H9 (cell line): ENCODE measurements around the gene DPY30. TPM values are rescaled to one million over a fixed set of nuclear protein-coding genes. Genes with fewer than 3 reads are reported as not detected.
A peak's percentile ranks its signal among the peaks of the same experiment; 100 is the strongest.

Source experiments
- DNase-seq: peaks from one replicate; pipeline ENCODE4 v3.0.0-alpha.2; 2017
- H2AFZ ChIP-seq: one replicate; pipeline ENCODE4 v1.6.1; 2013; ENCODE audit warnings: mild to moderate bottlenecking, low read length, control low read depth, moderate library complexity
- H2AK5ac ChIP-seq: 2 replicates; pipeline ENCODE4 v1.6.1; 2013; ENCODE audit warnings: low read length, control low read depth, mixed read lengths; ENCODE audit not compliant: insufficient read length
- H2BK120ac ChIP-seq: one replicate; pipeline ENCODE4 v1.6.1; 2013; ENCODE audit warnings: low read depth, mild to moderate bottlenecking, low read length, control low read depth, inconsistent platforms; ENCODE audit not compliant: poor library complexity, severe bottlenecking
- H2BK12ac ChIP-seq: 2 replicates; pipeline ENCODE4 v1.6.1; 2013; ENCODE audit warnings: low read length, control low read depth, mixed read lengths, low read depth; ENCODE audit not compliant: insufficient read length
- H2BK15ac ChIP-seq: 2 replicates; pipeline ENCODE4 v1.6.1; 2013; ENCODE audit warnings: low read depth, low read length, control low read depth
- H2BK20ac ChIP-seq: one replicate; pipeline ENCODE4 v1.6.1; 2013; ENCODE audit warnings: low read depth, mild to moderate bottlenecking, low read length, control low read depth, inconsistent platforms; ENCODE audit not compliant: poor library complexity, severe bottlenecking
- H2BK5ac ChIP-seq: 2 replicates; pipeline ENCODE4 v1.6.1; 2013; ENCODE audit warnings: low read length, control low read depth, mixed read lengths; ENCODE audit not compliant: insufficient read length
- H3K14ac ChIP-seq: 2 replicates; pipeline ENCODE4 v1.6.1; 2013; ENCODE audit warnings: low read length, control low read depth; ENCODE audit not compliant: insufficient read depth
- H3K18ac ChIP-seq: 2 replicates; pipeline ENCODE4 v1.6.1; 2013; ENCODE audit warnings: low read depth, mild to moderate bottlenecking, mixed read lengths, low read length, control low read depth; ENCODE audit not compliant: insufficient read length
- H3K23ac ChIP-seq: 2 replicates; pipeline ENCODE4 v1.6.1; 2013; ENCODE audit warnings: low read length, control low read depth, mixed read lengths, low read depth; ENCODE audit not compliant: insufficient read length
- H3K23me2 ChIP-seq: 2 replicates; pipeline ENCODE4 v1.6.1; 2013; ENCODE audit warnings: low read depth, mild to moderate bottlenecking, mixed read lengths, low read length, control low read depth; ENCODE audit not compliant: insufficient read length, poor library complexity, severe bottlenecking
- H3K27ac ChIP-seq: 2 replicates; pipeline ENCODE4 v1.5.1; 2013; ENCODE audit warnings: low read length, control low read depth, mixed read lengths, low read depth; ENCODE audit not compliant: insufficient read length
- H3K27me3 ChIP-seq: 2 replicates; pipeline ENCODE4 v1.6.1; 2013; ENCODE audit warnings: low read length, control low read depth, inconsistent platforms; ENCODE audit not compliant: insufficient read depth
- H3K4ac ChIP-seq: 2 replicates; pipeline ENCODE4 v1.6.1; 2013; ENCODE audit warnings: low read depth, mild to moderate bottlenecking, control low read depth, inconsistent platforms, low read length, moderate library complexity
- H3K4me1 ChIP-seq: 2 replicates; pipeline ENCODE4 v1.6.1; 2013; ENCODE audit warnings: low read length, control low read depth, inconsistent platforms; ENCODE audit not compliant: insufficient read depth
- H3K4me2 ChIP-seq: 2 replicates; pipeline ENCODE4 v1.6.1; 2013; ENCODE audit warnings: low read length, control low read depth, mixed read lengths; ENCODE audit not compliant: insufficient read length, insufficient read depth
- H3K56ac ChIP-seq: 2 replicates; pipeline ENCODE4 v1.6.1; 2013; ENCODE audit warnings: low read depth, mild to moderate bottlenecking, mixed read lengths, low read length, control low read depth; ENCODE audit not compliant: insufficient read length
- H3K79me1 ChIP-seq: 2 replicates; pipeline ENCODE4 v1.6.1; 2013; ENCODE audit warnings: low read depth, mild to moderate bottlenecking, moderate library complexity, low read length, control low read depth, inconsistent platforms; ENCODE audit not compliant: insufficient read depth, poor library complexity, severe bottlenecking
- H3K79me2 ChIP-seq: 2 replicates; pipeline ENCODE4 v1.6.1; 2013; ENCODE audit warnings: low read length, control low read depth, inconsistent platforms; ENCODE audit not compliant: insufficient read depth
- H3K9ac ChIP-seq: 2 replicates; pipeline ENCODE4 v1.6.1; 2013; ENCODE audit warnings: low read length, control low read depth, mixed read lengths; ENCODE audit not compliant: insufficient read length; ENCODE audit errors: extremely low read depth
- H3K9me3 ChIP-seq: one replicate; pipeline ENCODE4 v1.6.1; 2013; ENCODE audit warnings: low read depth, low read length, inconsistent platforms; ENCODE audit not compliant: control insufficient read depth
- H3T11ph ChIP-seq: one replicate; pipeline ENCODE4 v1.6.1; 2013; ENCODE audit warnings: mild to moderate bottlenecking, low read length, control low read depth, inconsistent platforms
- H4K20me1 ChIP-seq: one replicate; pipeline ENCODE4 v1.6.1; 2013; ENCODE audit not compliant: control insufficient read depth, insufficient read length, insufficient read depth
- H4K5ac ChIP-seq: 2 replicates; pipeline ENCODE4 v1.6.1; 2013; ENCODE audit warnings: low read depth, mild to moderate bottlenecking, mixed read lengths, low read length, control low read depth; ENCODE audit not compliant: insufficient read length
- H4K8ac ChIP-seq: replicated peaks from 2 replicates; pipeline ENCODE4 v1.6.1; 2013; ENCODE audit warnings: low read length, control low read depth, mixed read lengths, low read depth; ENCODE audit not compliant: insufficient read length
- H4K91ac ChIP-seq: 2 replicates; pipeline ENCODE4 v1.6.1; 2013; ENCODE audit warnings: low read depth, mild to moderate bottlenecking, moderate library complexity, mixed read lengths, low read length, control low read depth; ENCODE audit not compliant: insufficient read length
- H3K27ac Mint-ChIP-seq, 3 experiments: 2 replicates in 2 of 3; 3 replicates in 1 of 3; pipeline ENCODE4 v1.8.0; 2020 to 2021; ENCODE audit warnings: mixed read lengths in 3 of 3, mild to moderate bottlenecking in 1 of 3, moderate library complexity in 1 of 3
- H3K27me3 Mint-ChIP-seq: 2 replicates; pipeline ENCODE4 v1.8.0; 2021; ENCODE audit warnings: low read depth, mild to moderate bottlenecking, moderate library complexity, mixed read lengths
- H3K36me3 Mint-ChIP-seq, 3 experiments: 2 replicates in 2 of 3; 3 replicates in 1 of 3; pipeline ENCODE4 v1.8.0; 2020 to 2021; ENCODE audit warnings: low read depth in 3 of 3, mixed read lengths in 3 of 3; ENCODE audit not compliant: insufficient read depth in 1 of 3
- H3K4me1 Mint-ChIP-seq, 2 experiments: 2 replicates each; pipeline ENCODE4 v1.8.0; 2020; ENCODE audit warnings: mixed read lengths in 2 of 2
- H3K4me3 Mint-ChIP-seq, 2 experiments: 2 replicates in 1 of 2; 3 replicates in 1 of 2; pipeline ENCODE4 v1.8.0; 2020 to 2021; ENCODE audit warnings: mild to moderate bottlenecking in 2 of 2, mixed read lengths in 2 of 2, moderate library complexity in 1 of 2
- H3K9me3 Mint-ChIP-seq, 2 experiments: 2 replicates in 1 of 2; 3 replicates in 1 of 2; pipeline ENCODE4 v1.8.0; 2020; ENCODE audit warnings: mild to moderate bottlenecking in 2 of 2, mixed read lengths in 2 of 2, moderate library complexity in 1 of 2
- CTCF ChIP-seq: fragments of 200-600 bp; sonication (generic); conservative IDR thresholded peaks from 3 replicates; pipeline ENCODE4 v1.8.0; 2021; ENCODE audit warnings: antibody characterized with exemption, mild to moderate bottlenecking
- WGBS: extraction: QIAGEN DNeasy Blood & Tissue Kit; methylation state at CpG from one replicate; pipeline ENCODE4 v1.1.7; 2013; ENCODE audit warnings: missing lambda C conversion rate, low lambda C conversion rate, mixed read lengths; ENCODE audit not compliant: insufficient read length; ENCODE audit errors: extremely low coverage; 5-methylcytosine and 5-hydroxymethylcytosine counted together
- total RNA-seq: library from RNA; stranded (reverse); gene quantifications from 2 replicates; pipeline ENCODE4 v1.2.1, GENCODE V29; 2021

The DPY30 gene
- total RNA-seq, 1 experiment from 2014 or later = 148 TPM

GRCh38 chr2:32064021-32064601 lies 24.5 kb upstream of the DPY30 start:
- H3K79me1 ChIP-seq = no peaks in the 10 kb centered on the region
- H3K4me2 ChIP-seq = peak overlapping the region; percentile 99
- H4K5ac ChIP-seq = no peak overlapping the region
- H3K27ac ChIP-seq = no peak overlapping the region
- no peaks in the 10 kb centered on the region for H3K9me3 Mint-ChIP-seq
- H4K91ac ChIP-seq = no peak overlapping the region
- no peaks in the 10 kb centered on the region for H3K27me3 ChIP-seq
- H2BK12ac ChIP-seq = no peak overlapping the region
- no peak for TF ChIP-seq CTCF
- H2BK15ac ChIP-seq = no peak overlapping the region
- no peak overlapping the region for H3K56ac ChIP-seq
- peak overlapping the region; percentile 88 for H3K9ac ChIP-seq
- no peaks in the 10 kb centered on the region for H3K9me3 ChIP-seq
- 0 out of 2 replicates have a peak overlapping the region, but pooled peaks have one; percentile 34 for H3K14ac ChIP-seq
- H3K27ac Mint-ChIP-seq = peak overlapping the region; percentile 56 to 80 (median 73); a peak in 3 of 7 replicates
- H3K4me3 Mint-ChIP-seq = peak overlapping the region; percentile 92 to 95
- H4K8ac ChIP-seq = no peak overlapping the region
- no peak overlapping the region for H3K18ac ChIP-seq
- H3K79me2 ChIP-seq = no peaks in the 10 kb centered on the region
- H3K36me3 Mint-ChIP-seq = peaks cover 0 to 5% (median 4%) of the 10 kb centered on the region in 3 experiments; a peak in 5 of 7 replicates
- no peaks in the 10 kb centered on the region for H3K27me3 Mint-ChIP-seq
- no peak overlapping the region for H2AFZ ChIP-seq
- DNase-seq = peak; percentile 31
- H2BK5ac ChIP-seq = no peak overlapping the region
- no peak overlapping the region for H3T11ph ChIP-seq
- peaks cover 11 to 13% of the 10 kb centered on the region in 2 experiments for H3K4me1 Mint-ChIP-seq
- H2AK5ac ChIP-seq = no peak overlapping the region
- H3K4me1 ChIP-seq = no peaks in the 10 kb centered on the region
- H3K23ac ChIP-seq = no peak overlapping the region
- WGBS = no CpG with 5 or more reads among the region's 40 CpGs
- H4K20me1 ChIP-seq = no peaks in the 10 kb centered on the region
- no peak overlapping the region for H3K4ac ChIP-seq
- H3K23me2 ChIP-seq = peaks cover 3% of the 10 kb centered on the region
- no peak overlapping the region for H2BK20ac ChIP-seq
- H2BK120ac ChIP-seq = no peak overlapping the region
